HAP-1 (cell line): Measurements from ENCODE around the gene TOMM22.
A peak's percentile ranks its signal among the peaks of the same experiment; 100 is the strongest.

Source experiments
- DNase-seq, 2 experiments: peaks; one replicate each; pipeline ENCODE4 v3.0.0-alpha.2; 2016 to 2020; ENCODE audit warnings: low spot score in 2 of 2
- H3K27me3 ChIP-seq: fragments of 250-450 bp; sonication (Bioruptor Pico); 2 replicates; pipeline ENCODE4 v1.5.1; 2020; ENCODE audit warnings: low read depth, mild to moderate bottlenecking, moderate library complexity
- H3K36me3 ChIP-seq: fragments of 250-450 bp; sonication (Bioruptor Pico); replicated peaks from 2 replicates; pipeline ENCODE4 v1.5.1; 2020; ENCODE audit warnings: mild to moderate bottlenecking
- H3K4me1 ChIP-seq: fragments of 250-450 bp; sonication (Bioruptor Pico); 2 replicates; pipeline ENCODE4 v1.5.1; 2020; ENCODE audit warnings: mild to moderate bottlenecking
- H3K4me3 ChIP-seq: fragments of 250-450 bp; sonication (Bioruptor Pico); 2 replicates; pipeline ENCODE4 v1.5.1; 2020; ENCODE audit warnings: mild to moderate bottlenecking, moderate library complexity
- H3K9me3 ChIP-seq: fragments of 250-450 bp; sonication (Bioruptor Pico); 2 replicates; pipeline ENCODE4 v1.5.1; 2020; ENCODE audit warnings: mild to moderate bottlenecking, moderate library complexity
- in situ Hi-C: fragments of 300-500 bp; cut with MboI; formaldehyde crosslinking; loops from 3 replicates; pipeline ENCODE4 v1.14.3; 2020; ENCODE audit warnings: low sequenced_read_pairs, inconsistent platforms, mixed read lengths

The TOMM22 gene

DNA sequence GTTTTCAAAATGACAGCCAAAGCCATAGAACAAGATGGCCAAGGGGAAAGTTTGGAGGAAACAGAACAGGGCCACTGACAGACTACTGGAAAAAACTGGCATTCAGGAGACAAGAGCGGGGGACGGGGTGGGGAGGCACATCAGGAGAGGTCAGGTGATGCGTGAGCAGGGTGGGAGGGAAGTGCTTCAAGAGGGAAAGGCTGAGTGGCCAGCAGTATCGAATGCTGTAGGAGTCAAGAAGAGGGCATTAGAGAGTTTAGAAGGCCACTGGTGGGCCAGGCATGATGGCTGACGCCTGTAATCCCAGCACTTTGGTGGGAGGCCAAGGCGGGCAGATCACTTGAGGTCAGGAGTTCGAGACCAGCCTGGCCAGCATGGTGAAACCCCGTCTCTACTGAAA is 32.2 kb downstream of the TOMM22 start:
- peak in 1 of 2 experiments; percentile 7 for DNase-seq
- no peak overlapping the region for H3K4me3 ChIP-seq
- H3K9me3 ChIP-seq = no peaks in the 10 kb centered on the region
- in situ Hi-C loops = no loop called here
- H3K36me3 ChIP-seq = peaks cover 60% of the 10 kb centered on the region
- no peaks in the 10 kb centered on the region for H3K4me1 ChIP-seq
- no peaks in the 10 kb centered on the region for H3K27me3 ChIP-seq

DNA sequence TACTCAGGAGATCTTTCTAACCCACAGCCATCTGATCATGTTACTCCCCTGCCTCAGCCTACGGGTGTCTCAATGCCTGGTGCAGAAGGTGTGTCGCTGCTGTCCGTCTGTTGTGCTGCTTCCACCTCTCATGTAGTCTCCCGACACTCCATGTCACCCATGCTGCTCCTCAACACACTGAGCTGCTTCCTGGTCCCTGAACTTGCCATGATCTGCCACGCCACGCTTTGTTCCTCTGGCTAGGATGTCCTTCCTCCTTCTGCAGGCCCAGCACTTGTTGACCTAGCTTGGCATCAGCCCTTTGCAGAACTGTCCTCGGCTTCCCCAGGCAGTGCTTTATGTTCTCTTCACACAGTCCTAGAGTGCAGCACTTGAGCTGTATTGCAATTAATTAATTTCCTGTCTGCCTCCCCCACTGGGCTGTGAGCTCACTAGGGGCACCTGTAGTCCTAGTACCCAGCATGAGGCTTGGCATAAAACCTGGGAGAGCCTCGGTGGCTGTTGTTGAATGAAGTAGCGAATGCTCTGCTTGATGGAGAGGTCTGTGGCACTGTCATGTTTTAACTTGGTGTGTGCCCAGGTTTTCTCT is 33.5 kb downstream of the TOMM22 start:
- Histone ChIP-seq H3K9me3 (no peaks in the 10 kb centered on the region), H3K27me3 (no peaks in the 10 kb centered on the region), H3K36me3 (peaks cover 53% of the 10 kb centered on the region), H3K4me3 (no peak overlapping the region), H3K4me1 (no peaks in the 10 kb centered on the region)
- in situ Hi-C loops = no loop called here
- peak in 1 of 2 experiments; percentile 3 for DNase-seq

DNA sequence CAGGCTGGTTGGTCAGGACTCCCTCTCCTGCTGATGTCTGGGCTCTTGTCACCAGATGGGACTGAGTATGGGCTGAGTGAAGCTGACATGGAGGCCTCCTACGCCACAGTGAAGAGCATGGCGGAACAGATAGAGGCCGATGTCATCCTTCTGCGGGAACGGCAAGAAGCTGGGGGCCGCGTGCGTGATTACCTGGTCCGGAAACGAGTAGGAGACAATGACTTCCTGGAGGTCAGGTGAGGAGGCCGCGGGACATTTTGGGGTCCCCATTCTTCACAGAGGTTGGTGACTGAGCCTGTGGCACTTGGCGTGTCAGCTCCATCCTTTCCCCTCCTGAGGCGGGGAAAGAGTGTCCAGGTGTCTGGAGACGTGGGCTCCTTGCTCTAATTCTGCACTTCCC is 34.1 kb downstream of the TOMM22 start:
- Histone ChIP-seq H3K36me3 (peaks cover 52% of the 10 kb centered on the region), H3K4me3 (no peak overlapping the region), H3K27me3 (no peaks in the 10 kb centered on the region), H3K9me3 (no peaks in the 10 kb centered on the region), H3K4me1 (no peaks in the 10 kb centered on the region)
- DNase-seq = no peak
- in situ Hi-C loops = no loop called here

DNA sequence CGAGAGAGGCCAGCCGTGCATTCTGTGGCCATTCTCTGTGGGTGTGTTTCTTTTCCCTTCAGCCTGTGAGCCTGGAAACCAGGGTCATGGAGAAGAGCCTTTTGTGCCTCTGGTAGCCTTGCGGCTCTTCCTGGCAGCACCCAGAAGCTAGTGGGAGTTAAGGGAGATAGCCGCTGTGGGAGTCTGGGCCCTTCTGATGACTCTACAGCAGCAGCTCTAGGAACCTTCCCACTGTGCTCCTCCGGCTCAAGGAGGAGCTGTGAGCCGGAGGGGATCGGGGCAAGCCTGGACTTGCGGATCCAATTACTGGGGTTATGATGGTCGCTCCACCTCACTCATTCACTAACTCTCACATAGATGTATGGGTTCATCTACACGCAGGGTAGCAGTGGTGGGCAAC is 34.5 kb downstream of the TOMM22 start:
- Histone ChIP-seq H3K27me3 (no peaks in the 10 kb centered on the region), H3K9me3 (no peaks in the 10 kb centered on the region), H3K36me3 (peaks cover 53% of the 10 kb centered on the region), H3K4me1 (no peaks in the 10 kb centered on the region), H3K4me3 (no peak overlapping the region)
- DNase-seq = no peak
- in situ Hi-C loops = no loop called here

DNA sequence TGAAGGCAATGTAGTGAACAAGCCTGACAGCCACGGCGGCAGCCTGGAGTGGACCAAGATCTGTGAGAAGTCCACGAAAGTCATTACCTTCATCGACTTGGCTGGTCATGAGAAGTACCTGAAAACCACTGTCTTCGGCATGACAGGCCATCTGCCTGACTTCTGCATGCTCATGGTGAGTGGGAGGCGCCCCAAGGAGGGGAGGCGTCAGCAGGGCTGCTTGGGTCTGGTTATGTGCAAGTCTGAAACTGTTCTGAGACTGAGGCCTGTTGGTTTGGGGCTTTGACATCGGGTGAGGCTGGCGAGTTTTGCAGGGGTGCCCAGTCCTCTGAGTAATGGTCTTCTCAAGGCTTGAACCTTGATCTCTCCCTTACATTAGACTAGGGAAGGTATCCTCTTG is 35.1 kb downstream of the TOMM22 start:
- DNase-seq = no peak
- Histone ChIP-seq H3K4me3 (no peak overlapping the region), H3K4me1 (no peaks in the 10 kb centered on the region), H3K9me3 (no peaks in the 10 kb centered on the region), H3K36me3 (peaks cover 54% of the 10 kb centered on the region), H3K27me3 (no peaks in the 10 kb centered on the region)
- in situ Hi-C loops = no loop called here

DNA sequence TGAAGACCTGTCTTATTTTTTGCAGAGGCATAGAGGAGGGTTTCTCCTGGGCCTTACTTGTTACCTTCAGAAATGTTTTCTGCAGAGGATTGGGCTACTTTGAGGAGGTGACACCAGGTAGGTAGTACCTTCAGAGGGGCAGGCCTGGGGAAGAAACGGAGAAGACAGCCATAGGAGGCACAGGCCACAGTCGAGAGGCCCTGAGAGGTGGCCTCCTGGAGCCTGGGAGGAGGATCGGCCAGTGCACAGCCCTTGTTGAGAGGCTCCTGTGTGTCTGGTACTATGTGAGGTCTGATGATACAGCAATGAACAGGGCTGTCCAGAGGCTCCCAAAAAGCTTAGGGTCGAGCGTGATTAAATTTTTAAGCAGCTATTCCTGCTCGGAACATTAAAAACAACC is 35.5 kb downstream of the TOMM22 start:
- no peak overlapping the region for H3K4me3 ChIP-seq
- no peaks in the 10 kb centered on the region for H3K4me1 ChIP-seq
- no peaks in the 10 kb centered on the region for H3K27me3 ChIP-seq
- DNase-seq = no peak
- H3K9me3 ChIP-seq = no peaks in the 10 kb centered on the region
- in situ Hi-C loops = no loop called here
- H3K36me3 ChIP-seq = peaks cover 57% of the 10 kb centered on the region

DNA sequence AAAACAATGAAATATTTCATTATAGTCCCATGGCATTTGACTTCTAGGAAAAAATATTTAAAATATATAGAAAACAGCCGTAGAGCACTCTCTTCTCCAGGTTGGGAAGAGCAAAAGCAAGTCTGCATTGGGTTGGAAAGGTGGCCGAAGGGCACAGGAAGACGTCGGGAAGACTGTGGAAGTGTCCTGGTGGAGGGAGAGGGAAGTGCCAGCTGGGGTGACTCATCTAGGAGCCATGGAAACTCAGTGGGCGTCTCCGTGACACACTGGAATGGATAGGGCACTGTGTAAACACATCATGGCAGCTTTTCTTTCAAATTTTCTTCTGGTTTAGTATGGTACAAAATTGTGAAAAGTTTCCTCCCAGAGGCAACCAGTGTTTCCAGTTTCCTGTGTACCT is 36.7 kb downstream of the TOMM22 start:
- DNase-seq = peak in 1 of 2 experiments; percentile 48

DNA sequence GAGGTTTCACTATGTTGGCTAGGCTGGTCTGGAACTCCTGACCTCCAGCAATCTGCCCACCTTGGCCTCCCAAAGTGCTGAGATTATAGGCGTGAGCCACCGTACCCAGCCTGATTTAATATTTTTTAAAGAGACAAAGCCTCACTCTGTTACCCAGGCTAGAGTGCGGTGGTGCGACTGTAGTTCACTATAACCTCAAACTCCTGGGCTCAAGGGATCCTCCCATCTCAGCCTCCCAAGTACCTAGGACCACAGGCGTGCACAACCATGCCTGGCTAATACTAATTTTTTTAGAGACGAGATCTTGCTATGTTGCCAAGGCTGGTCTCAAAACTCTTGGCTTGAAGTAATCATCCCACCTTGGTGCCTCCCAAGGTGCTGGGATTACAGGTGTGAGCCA is 37.4 kb downstream of the TOMM22 start:
- Histone ChIP-seq H3K9me3 (no peaks in the 10 kb centered on the region), H3K4me1 (no peaks in the 10 kb centered on the region), H3K36me3 (peaks cover 69% of the 10 kb centered on the region), H3K4me3 (no peak overlapping the region), H3K27me3 (no peaks in the 10 kb centered on the region)
- peak in 1 of 2 experiments; percentile 5 for DNase-seq
- in situ Hi-C loops = no loop called here

More for the DNA sequence above, 36.7 kb downstream of the TOMM22 start:
- no peaks in the 10 kb centered on the region for H3K27me3 ChIP-seq
- in situ Hi-C loops = no loop called here
- H3K4me3 ChIP-seq = no peak overlapping the region
- peaks cover 61% of the 10 kb centered on the region for H3K36me3 ChIP-seq
- no peaks in the 10 kb centered on the region for H3K9me3 ChIP-seq
- H3K4me1 ChIP-seq = no peaks in the 10 kb centered on the region

DNA sequence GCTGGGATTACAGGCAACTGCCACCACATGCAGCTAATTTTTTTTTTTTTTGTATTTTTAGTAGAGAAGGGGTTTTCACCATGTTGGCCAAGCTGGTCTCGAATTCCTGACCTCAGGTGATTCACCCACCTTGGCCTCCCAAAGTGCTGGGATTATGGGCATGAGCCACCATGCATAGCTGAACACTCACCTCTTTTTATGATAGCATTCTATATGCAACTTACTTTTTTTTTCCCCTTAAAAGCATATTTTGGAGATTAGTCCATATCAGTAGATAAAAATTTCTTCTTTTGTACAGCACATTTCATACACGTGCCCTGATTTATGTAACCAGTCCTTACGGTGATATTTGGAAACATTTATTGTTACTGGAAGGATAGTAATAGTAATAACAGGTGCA is 38.6 kb downstream of the TOMM22 start:
- peaks cover 77% of the 10 kb centered on the region for H3K36me3 ChIP-seq

DNA sequence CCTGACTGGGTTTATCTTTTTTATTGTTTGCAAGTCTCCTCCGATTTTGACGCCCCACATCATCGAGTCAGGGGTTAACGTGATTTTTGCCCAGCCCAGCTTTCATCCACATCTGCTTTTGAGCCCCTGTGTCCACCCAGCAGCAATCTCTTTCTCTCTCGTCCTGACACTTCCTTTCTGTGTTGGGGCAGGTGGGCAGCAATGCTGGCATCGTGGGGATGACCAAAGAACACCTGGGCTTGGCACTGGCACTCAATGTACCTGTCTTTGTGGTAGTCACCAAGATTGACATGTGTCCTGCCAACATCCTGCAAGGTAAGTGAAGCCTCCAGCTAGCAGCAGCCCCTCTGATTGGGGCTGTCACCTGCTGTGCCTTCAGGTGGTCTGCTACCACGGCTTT is 39.8 kb downstream of the TOMM22 start:
- Histone ChIP-seq H3K36me3 (peaks cover 82% of the 10 kb centered on the region), H3K27me3 (no peaks in the 10 kb centered on the region)
- in situ Hi-C loops = no loop called here

More for the DNA sequence above, 38.6 kb downstream of the TOMM22 start:
- no peak overlapping the region for H3K4me3 ChIP-seq
- no peaks in the 10 kb centered on the region for H3K9me3 ChIP-seq
- in situ Hi-C loops = no loop called here
- H3K4me1 ChIP-seq = no peaks in the 10 kb centered on the region
- no peaks in the 10 kb centered on the region for H3K27me3 ChIP-seq
- no peak for DNase-seq

DNA sequence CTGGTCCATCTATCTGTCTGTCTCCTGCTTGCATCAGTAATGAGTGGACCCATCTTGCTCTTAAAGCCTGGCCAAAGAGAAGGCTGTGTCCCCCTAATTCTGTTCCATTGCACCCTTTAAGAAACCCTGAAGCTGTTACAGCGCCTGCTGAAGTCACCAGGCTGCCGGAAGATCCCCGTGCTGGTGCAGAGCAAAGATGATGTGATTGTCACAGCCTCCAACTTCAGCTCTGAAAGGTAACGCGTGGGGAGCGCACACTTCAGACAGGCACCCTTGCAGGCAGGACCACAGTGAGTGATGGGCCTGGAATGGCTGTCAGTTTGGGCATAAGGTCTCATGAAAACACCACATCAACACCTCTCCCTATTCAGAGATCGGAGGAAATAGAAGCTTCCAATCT is 42.4 kb downstream of the TOMM22 start:
- in situ Hi-C loops = no loop called here
- peaks cover 85% of the 10 kb centered on the region for H3K36me3 ChIP-seq
- DNase-seq = no peak

More for the DNA sequence above, 39.8 kb downstream of the TOMM22 start:
- no peak for DNase-seq
- Histone ChIP-seq H3K4me3 (no peak overlapping the region), H3K9me3 (no peaks in the 10 kb centered on the region), H3K4me1 (no peaks in the 10 kb centered on the region)

DNA sequence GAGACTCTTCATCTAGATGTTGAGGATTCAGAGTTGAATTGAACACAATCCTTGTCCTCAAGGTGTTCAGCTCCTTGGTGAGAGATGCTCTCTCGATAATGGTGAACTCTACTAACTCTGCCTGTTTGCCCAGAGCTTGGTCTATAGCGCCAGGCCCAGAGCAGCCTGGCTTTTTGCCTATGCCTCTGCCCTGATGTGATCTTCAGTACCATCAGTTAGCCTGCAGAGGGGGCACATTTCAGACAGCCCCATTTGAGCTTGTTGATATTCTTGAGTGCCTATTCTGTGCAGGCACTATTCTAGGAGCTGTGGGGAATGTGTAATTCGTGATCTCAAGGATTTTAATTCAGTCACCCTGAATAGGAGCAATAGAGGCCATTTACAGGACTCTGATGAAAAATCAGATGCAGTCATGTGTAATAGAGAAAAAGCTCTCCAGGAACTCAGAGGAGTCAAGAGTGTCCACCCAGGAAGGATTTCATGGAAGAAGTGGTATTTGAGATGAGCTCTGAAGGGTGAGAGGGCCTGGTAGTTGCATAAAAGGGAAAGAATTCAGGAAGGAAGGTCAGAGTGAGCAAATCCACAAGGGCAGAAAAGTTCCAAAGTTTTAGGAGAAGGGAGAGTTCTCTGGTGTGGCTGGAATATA is 43.3 kb downstream of the TOMM22 start:
- H3K4me3 ChIP-seq = no peak overlapping the region
- H3K36me3 ChIP-seq = peaks cover 93% of the 10 kb centered on the region
- H3K9me3 ChIP-seq = no peaks in the 10 kb centered on the region
- no peaks in the 10 kb centered on the region for H3K27me3 ChIP-seq
- in situ Hi-C loops = no loop called here
- peak; percentile 40 to 45 for DNase-seq
- H3K4me1 ChIP-seq = no peaks in the 10 kb centered on the region

More for the DNA sequence above, 42.4 kb downstream of the TOMM22 start:
- H3K4me1 ChIP-seq = no peaks in the 10 kb centered on the region
- H3K9me3 ChIP-seq = no peaks in the 10 kb centered on the region
- no peak overlapping the region for H3K4me3 ChIP-seq
- no peaks in the 10 kb centered on the region for H3K27me3 ChIP-seq

DNA sequence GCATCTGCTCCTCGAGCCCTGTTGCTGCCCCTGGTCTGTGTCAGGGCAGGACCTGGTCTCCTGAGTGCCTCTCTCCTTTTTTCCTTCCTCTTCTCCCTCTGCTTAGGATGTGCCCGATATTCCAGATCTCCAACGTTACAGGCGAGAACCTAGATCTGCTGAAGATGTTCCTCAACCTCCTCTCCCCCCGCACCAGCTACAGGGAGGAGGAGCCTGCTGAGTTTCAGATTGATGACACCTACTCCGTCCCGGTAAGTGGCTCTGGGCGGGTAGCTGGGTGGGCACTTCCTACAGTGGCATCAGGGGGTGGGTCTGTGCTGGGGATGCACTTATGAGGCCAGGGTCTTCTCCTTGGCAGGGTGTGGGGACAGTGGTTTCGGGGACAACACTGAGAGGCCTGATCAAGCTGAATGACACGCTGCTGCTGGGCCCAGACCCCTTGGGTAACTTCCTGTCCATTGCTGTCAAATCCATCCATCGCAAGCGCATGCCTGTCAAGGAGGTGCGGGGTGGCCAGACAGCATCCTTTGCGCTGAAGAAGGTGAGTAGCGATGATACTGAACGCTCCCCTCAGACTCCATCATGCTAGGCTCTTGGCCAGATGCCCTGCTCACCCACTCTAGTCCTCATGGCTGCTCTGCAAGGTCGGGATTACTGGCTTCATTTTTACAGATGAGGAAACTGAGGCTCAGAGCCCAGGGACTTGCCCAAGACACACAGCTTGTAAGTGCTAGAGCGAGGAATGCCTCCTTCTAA is 44.3 kb downstream of the TOMM22 start:
- H3K4me1 ChIP-seq = no peaks in the 10 kb centered on the region
- peaks cover 97% of the 10 kb centered on the region for H3K36me3 ChIP-seq
- no peaks in the 10 kb centered on the region for H3K27me3 ChIP-seq
- H3K9me3 ChIP-seq = no peaks in the 10 kb centered on the region
- in situ Hi-C loops = no loop called here
- H3K4me3 ChIP-seq = no peak overlapping the region
- no peak for DNase-seq

DNA sequence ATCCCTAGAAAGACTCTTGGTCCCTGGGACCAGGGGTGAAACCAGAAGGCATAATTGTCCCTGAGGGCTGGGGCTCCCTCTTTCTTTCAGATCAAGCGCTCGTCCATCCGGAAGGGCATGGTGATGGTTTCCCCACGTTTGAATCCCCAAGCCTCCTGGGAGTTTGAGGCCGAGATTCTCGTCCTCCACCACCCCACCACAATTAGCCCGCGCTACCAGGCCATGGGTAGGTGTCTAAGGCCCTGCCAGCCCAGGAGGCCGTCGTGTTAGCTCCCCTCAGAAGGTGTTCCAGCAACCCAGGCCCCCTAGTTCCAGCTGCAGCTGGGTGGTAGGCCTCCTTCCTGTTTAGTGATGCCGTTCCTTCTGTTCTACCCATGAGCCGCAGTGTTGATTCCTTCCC is 45.4 kb downstream of the TOMM22 start:
- no peaks in the 10 kb centered on the region for H3K27me3 ChIP-seq
- H3K9me3 ChIP-seq = no peaks in the 10 kb centered on the region
- no peak overlapping the region for H3K4me3 ChIP-seq
- no peak for DNase-seq
- H3K4me1 ChIP-seq = no peaks in the 10 kb centered on the region
- peaks cover 95% of the 10 kb centered on the region for H3K36me3 ChIP-seq
- in situ Hi-C loops = no loop called here
